Esophagus (tissue), 2 donors: ENCODE results near the gene NOBOX. TPM values are rescaled to one million over a fixed set of nuclear protein-coding genes. Genes with fewer than 3 reads are reported as not detected.
A peak's percentile ranks its signal among the peaks of the same experiment; 100 is the strongest.

Experiments
- H3K27ac ChIP-seq, 2 donors: one replicate each; pipeline ENCODE4 v1.5.1; 2013; ENCODE audit warnings: low read depth in 2 of 2, mild to moderate bottlenecking in 2 of 2, inconsistent platforms in 1 of 2, low read length in 1 of 2, moderate library complexity in 1 of 2
- H3K27me3 ChIP-seq, 2 donors: one replicate each; pipeline ENCODE4 v1.6.1; 2013; ENCODE audit warnings: low read length in 2 of 2, control low read depth in 1 of 2, mild to moderate bottlenecking in 1 of 2; ENCODE audit not compliant: insufficient read depth in 2 of 2, control insufficient read depth in 1 of 2
- H3K36me3 ChIP-seq, 2 donors: one replicate each; pipeline ENCODE4 v1.6.1; 2013; ENCODE audit warnings: low read length in 1 of 2; ENCODE audit not compliant: control insufficient read depth in 2 of 2, insufficient read depth in 2 of 2
- H3K4me1 ChIP-seq, 2 donors: one replicate each; pipeline ENCODE4 v1.6.1; 2013; ENCODE audit warnings: low read length in 1 of 2; ENCODE audit not compliant: control insufficient read depth in 2 of 2, insufficient read depth in 2 of 2
- H3K4me3 ChIP-seq, 2 donors: one replicate each; pipeline ENCODE4 v1.5.1; 2013; ENCODE audit warnings: low read length in 2 of 2, mild to moderate bottlenecking in 2 of 2, low read depth in 1 of 2, moderate library complexity in 1 of 2
- H3K9me3 ChIP-seq, 2 donors: one replicate each; pipeline ENCODE4 v1.6.1; 2013; ENCODE audit warnings: mild to moderate bottlenecking in 2 of 2, low read depth in 1 of 2, low read length in 1 of 2, moderate library complexity in 1 of 2; ENCODE audit not compliant: control insufficient read depth in 2 of 2, insufficient read depth in 1 of 2
- WGBS, 2 donors: extraction: QIAGEN DNeasy Blood & Tissue Kit; methylation state at CpG; one replicate each; pipeline ENCODE4 v1.1.7; 2013; 5-methylcytosine and 5-hydroxymethylcytosine counted together
- polyA plus RNA-seq, 2 donors: library from polyadenylated mRNA; stranded (reverse); fragments of 200-250 nt; gene quantifications; one replicate each; pipeline ENCODE4 v1.2.3, GENCODE V29; 2013
- donor health status: healthy with polysubstance abuse.
- donor health status: Bipolar disorder and iron deficiency.

Gene NOBOX
- polyA plus RNA-seq, 2 donors, result not detected

DNA sequence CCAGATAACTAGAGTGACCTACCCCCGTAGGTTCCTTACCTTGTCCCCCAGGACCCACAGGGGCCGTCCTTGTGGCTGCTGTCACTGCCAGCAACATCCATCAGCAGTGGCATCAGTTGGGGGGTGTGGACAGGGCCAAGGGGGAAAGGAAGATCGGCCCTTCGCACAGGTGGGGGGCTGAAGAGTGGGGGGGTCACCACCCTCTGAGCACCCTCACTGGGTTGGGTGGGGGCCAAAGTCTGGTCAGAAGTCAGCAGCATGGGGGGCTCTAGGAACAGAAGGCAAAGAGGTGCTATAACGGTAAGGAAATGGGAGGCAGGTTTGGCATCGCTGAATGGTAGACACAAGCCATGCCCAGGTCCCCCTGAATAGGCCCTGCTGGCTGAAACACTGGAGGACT lies 4.6 kb downstream of the NOBOX start:
- H3K4me3 ChIP-seq, result no peak overlapping the region
- 88 to 90% methylated on average over 6 of the region's 6 CpGs for WGBS, 2 donors

DNA sequence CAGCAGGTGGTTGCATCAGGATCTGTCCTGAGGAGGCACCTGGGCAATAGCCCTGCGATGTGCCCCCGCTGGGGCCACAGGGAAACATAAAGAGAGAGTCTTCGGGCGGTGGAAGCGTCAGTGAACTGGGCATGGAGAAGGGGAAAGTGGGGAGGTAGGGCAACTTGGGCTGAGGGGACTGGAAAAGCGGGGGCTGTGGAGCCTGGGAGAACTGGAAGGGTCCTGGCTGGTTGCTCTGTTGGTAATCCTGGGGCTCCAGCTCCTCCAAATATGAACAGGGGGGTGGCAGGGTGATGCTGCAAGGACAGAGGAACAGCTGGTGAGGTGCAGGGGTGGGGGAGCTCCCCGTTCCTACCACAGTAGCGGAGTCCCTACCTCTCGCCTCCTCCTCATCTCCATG lies 5.2 kb downstream of the NOBOX start:
- no peak overlapping the region for H3K4me3 ChIP-seq
- H3K27ac ChIP-seq, result no peak overlapping the region
- no peaks in the 10 kb centered on the region for H3K36me3 ChIP-seq
- H3K9me3 ChIP-seq, result no peaks in the 10 kb centered on the region
- 84 to 92% methylated on average over 6 to 9 of the region's 9 CpGs for WGBS, 2 donors
- no peaks in the 10 kb centered on the region for H3K27me3 ChIP-seq
- H3K4me1 ChIP-seq, result no peaks in the 10 kb centered on the region

More for the DNA sequence above, 4.6 kb downstream of the NOBOX start:
- H3K9me3 ChIP-seq, result no peaks in the 10 kb centered on the region
- no peaks in the 10 kb centered on the region for H3K27me3 ChIP-seq
- H3K36me3 ChIP-seq, result no peaks in the 10 kb centered on the region
- H3K4me1 ChIP-seq, result no peaks in the 10 kb centered on the region
- no peak overlapping the region for H3K27ac ChIP-seq

DNA sequence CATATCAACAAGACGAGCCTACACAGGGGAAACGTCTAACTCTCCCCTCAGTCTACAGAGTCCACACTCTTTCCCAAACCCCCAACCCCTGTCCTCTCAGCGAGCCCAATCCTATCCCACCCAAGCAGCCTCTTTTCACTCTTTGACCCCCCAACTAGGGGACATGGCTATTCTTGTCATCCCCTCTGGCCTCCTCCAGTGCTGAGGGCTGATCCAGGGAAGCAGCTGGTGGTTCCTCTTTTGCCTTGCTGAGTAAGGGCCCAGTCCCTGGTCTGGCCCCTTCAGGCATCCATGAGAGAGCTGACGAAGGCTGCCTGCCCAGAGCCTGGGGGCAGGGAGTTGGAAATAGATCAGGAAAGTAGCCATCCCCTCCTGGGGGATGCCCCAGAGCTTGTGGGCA lies 6.4 kb downstream of the NOBOX start:
- Histone ChIP-seq H3K27me3 (no peaks in the 10 kb centered on the region), H3K4me1 (no peaks in the 10 kb centered on the region), H3K4me3 (no peak overlapping the region), H3K9me3 (no peaks in the 10 kb centered on the region), H3K36me3 (no peaks in the 10 kb centered on the region), H3K27ac (no peak overlapping the region)
- 78 to 80% methylated on average over 4 of the region's 4 CpGs for WGBS, 2 donors

DNA sequence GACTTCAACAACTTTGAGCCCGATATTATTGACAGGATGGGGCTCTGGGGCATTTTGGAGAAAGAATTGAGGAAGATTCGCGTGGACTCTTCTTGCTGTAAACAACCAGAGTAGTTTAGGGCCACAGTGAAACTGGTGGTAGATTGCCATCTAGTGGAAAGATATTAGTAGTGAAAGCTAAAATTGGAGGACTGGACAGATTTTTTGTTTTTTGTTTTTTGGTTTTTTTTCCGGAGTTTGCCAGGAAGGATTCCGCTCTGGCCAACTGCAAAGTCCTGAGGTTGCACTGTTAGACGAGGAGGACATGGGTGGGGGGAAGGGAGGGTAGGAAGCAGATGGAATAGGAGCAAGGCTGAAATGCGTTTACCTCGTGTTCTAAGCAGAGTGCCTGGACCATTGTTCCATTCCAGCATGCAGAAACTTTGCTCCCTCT lies 11.7 kb downstream of the NOBOX start:
- WGBS, 2 donors, result 3 to 5% methylated on average over 8 of the region's 8 CpGs
- no peak overlapping the region for H3K4me3 ChIP-seq
- H3K4me1 ChIP-seq, result no peaks in the 10 kb centered on the region
- H3K9me3 ChIP-seq, result no peaks in the 10 kb centered on the region
- no peaks in the 10 kb centered on the region for H3K36me3 ChIP-seq
- H3K27ac ChIP-seq, result no peak overlapping the region
- H3K27me3 ChIP-seq, result no peaks in the 10 kb centered on the region

DNA sequence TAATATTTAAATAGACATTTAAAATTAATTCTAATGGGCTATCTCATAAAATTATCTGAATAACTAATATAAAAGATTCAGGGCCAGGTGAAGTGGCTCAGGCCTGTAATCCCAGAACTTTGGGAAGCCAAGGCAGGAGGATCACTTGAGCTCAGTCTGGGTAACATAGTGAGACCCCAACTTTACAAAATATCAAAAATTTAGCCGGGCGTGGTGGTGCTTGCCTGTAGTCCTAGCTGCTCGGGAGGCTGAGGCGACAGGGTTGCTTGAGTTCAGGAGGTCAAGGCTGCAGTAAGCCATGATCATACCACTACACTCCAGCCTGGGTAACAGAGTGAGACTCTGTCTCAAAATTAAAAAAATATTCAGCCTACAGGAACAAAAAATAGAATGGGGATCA lies 12.5 kb downstream of the NOBOX start:
- H3K27ac ChIP-seq, result no peak overlapping the region
- no peaks in the 10 kb centered on the region for H3K4me1 ChIP-seq
- H3K27me3 ChIP-seq, result no peaks in the 10 kb centered on the region
- H3K9me3 ChIP-seq, result no peaks in the 10 kb centered on the region
- H3K36me3 ChIP-seq, result no peaks in the 10 kb centered on the region
- H3K4me3 ChIP-seq, result no peak overlapping the region
- WGBS, 2 donors, result 85 to 96% methylated on average over 4 of the region's 4 CpGs

DNA sequence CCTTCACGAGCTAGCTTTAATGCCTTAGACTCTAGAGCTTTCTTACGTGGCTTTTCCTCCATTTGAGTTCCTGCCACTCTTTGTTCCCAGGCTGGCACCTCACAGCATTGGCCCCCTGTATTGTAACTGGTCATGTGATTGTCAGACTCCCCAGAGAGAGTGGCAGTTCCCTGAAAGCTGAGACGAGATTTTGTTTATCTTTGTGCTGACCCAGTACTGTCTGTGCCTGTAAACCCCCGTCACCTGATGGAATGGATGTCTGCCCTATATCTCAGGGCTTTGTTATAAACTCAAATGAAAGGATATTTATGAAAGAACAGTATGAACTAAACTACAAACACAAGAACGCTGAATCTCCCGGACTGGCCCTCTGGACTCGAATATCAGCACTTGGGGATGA lies 13.0 kb downstream of the NOBOX start:
- 68 to 70% methylated on average over 7 of the region's 7 CpGs for WGBS, 2 donors
- Histone ChIP-seq H3K27me3 (no peaks in the 10 kb centered on the region), H3K4me1 (no peaks in the 10 kb centered on the region), H3K36me3 (no peaks in the 10 kb centered on the region), H3K9me3 (no peaks in the 10 kb centered on the region), H3K27ac (no peak overlapping the region), H3K4me3 (no peak overlapping the region)

DNA sequence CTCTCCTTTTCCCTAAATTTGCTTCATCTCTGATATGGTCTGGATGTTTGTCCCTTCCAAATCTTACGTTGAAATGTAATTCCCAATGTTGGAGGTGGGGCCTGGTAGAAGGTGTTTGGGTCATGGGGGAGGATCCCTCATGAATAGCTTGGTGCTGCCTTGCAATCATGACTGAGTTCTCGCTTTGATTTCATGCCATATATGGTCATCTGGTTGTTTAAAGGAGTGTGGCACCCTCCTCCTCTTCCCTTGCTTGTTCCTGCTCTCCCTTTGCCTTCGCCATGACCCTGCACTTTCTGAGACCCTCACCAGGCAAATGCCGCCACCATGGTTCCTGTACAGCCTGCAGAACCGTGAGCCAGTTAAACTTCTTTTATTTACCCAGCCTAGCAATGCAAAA lies 14.5 kb downstream of the NOBOX start:
- Histone ChIP-seq H3K27ac (no peak overlapping the region), H3K4me1 (peaks cover 0 to 10% of the 10 kb centered on the region in 2 donors), H3K9me3 (no peaks in the 10 kb centered on the region), H3K4me3 (no peak overlapping the region), H3K27me3 (no peaks in the 10 kb centered on the region), H3K36me3 (no peaks in the 10 kb centered on the region)
- 89 to 92% methylated on average over 5 of the region's 5 CpGs for WGBS, 2 donors

DNA sequence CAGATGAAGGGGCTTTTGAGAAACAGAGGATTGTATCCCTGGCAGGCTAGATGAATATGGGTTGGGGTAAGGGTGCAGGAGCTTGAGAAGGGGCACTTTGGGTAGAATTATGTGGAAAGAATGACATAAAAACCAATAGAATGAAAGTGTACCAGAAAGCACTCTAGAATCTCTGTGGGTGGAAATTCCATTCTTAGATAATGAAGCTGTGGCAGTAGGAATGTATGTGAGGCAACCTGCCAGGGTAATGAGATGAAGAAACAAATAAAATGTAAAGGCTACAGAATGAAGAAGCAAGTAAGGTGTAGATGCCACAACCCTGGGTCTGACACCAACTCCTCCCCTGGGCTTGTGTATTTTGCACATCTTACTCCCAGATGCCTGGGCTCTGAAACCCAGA lies 16.8 kb downstream of the NOBOX start:
- no peak overlapping the region for H3K4me3 ChIP-seq
- no peaks in the 10 kb centered on the region for H3K27me3 ChIP-seq
- H3K9me3 ChIP-seq, result no peaks in the 10 kb centered on the region

DNA sequence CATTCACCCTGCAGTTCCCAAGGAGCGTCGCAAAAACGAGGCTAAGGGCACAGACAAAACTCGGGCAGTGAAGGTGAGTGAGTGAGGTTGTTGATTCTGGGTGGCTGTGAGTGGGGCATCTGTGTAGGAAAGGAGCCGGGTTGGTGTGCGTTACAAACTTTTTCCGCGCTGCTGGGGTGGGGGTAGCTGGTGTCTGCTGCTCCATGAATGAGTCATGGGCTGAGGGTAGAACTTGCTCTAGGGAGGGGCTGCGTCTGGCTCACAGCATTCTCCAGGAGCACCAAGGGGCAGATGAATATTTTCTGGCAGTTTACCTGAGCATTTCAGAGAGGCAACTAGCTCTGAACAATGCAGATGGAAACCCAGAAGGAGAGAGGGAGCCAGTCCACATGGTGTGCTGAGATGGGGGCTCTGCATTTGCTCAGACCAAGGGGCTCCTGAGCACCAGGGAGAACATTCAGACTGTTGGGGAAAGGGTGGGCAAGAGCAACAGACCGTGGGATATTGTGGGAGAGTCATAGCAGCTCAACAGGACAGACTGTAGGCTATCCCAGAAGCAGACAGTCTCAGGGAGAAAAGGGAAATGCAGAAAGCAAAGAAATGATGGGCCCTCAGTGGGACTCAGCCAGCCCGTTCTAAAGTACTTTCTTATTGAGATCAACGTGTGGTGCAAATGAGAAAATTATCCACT lies 18.8 kb downstream of the NOBOX start:
- Histone ChIP-seq H3K27me3 (no peaks in the 10 kb centered on the region), H3K4me1 (peaks cover 0 to 10% of the 10 kb centered on the region in 2 donors), H3K9me3 (no peaks in the 10 kb centered on the region), H3K4me3 (no peak overlapping the region), H3K27ac (peak overlapping the region; percentile 45 to 55), H3K36me3 (peaks cover 2 to 7% of the 10 kb centered on the region in 2 donors)
- WGBS, 2 donors, result 45 to 46% methylated on average over 12 of the region's 12 CpGs

More for the DNA sequence above, 16.8 kb downstream of the NOBOX start:
- Histone ChIP-seq H3K4me1 (peaks cover 0 to 10% of the 10 kb centered on the region in 2 donors), H3K27ac (no peak overlapping the region), H3K36me3 (no peaks in the 10 kb centered on the region)

DNA sequence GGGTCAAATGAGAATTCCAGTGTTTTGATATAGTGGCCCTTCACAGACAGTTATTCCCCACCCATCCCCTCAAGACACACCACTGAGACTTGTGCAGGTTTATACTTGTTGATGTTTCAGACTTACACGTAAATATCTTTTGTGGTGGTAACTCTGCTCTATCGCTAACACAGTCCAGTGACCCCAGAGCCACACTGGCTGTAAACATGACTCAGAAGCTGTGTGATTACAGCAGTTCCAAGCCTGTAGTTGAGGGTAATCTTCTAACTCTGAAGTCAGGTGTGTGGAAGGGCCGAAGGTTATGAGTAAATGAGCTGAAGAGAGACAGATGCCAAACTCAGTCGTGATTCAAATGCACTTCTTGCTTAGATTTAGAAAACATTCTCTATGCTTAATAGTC lies 19.4 kb downstream of the NOBOX start:
- WGBS, 2 donors, result 40 to 46% methylated on average over 4 of the region's 4 CpGs
- Histone ChIP-seq H3K27me3 (no peaks in the 10 kb centered on the region), H3K4me1 (peaks cover 0 to 10% of the 10 kb centered on the region in 2 donors), H3K9me3 (no peaks in the 10 kb centered on the region), H3K36me3 (peaks cover 2 to 8% of the 10 kb centered on the region in 2 donors), H3K4me3 (no peak overlapping the region), H3K27ac (peak overlapping the region; percentile 36 to 55)
